IMR-90 (cell line): ENCODE measurements around the gene COL2A1. TPM values are rescaled to one million over a fixed set of nuclear protein-coding genes. Genes with fewer than 3 reads are reported as not detected.

Experiments used
- ATAC-seq: fragments of 200-7000 bp; cut with Tn5 transposase; 2 replicates; pipeline ENCODE4 v1.9.1; 2020; ENCODE audit warnings: low read depth, mild to moderate bottlenecking, moderate library complexity
- BruUV-seq: library from RNA; stranded (reverse); fragments of 400-500 nt; replicated peaks from 2 replicates; lab custom pipeline; 2021; lab: Mats Ljungman, UMichigan
- CTCF ChIA-PET: fragments of 300-600 bp; formaldehyde crosslinking; extraction: SDS; loops from one replicate; lab custom pipeline; 2021; ENCODE audit warnings: antibody characterized with exemption; lab: Yijun Ruan, JAX
- POLR2A ChIA-PET: fragments of 300-600 bp; sonication (Branson Sonifier 250); formaldehyde crosslinking; loops from one replicate; lab custom pipeline; 2022; ENCODE audit warnings: antibody characterized with exemption; ENCODE audit not compliant: unreplicated experiment; lab: Charles Lee
- DNase-seq: peaks from one replicate; pipeline ENCODE4 v3.0.0; 2013
- H2AFZ ChIP-seq: replicated peaks from 2 replicates; pipeline ENCODE3; 2013; ENCODE audit warnings: low read length, mild to moderate bottlenecking; ENCODE audit not compliant: poor library complexity
- H2AK5ac ChIP-seq: 2 replicates; pipeline ENCODE4 v1.6.1; 2013; ENCODE audit warnings: low read depth, low read length, inconsistent platforms
- H2AK9ac ChIP-seq: replicated peaks from 2 replicates; pipeline ENCODE3; 2013; ENCODE audit warnings: mild to moderate bottlenecking, low read depth, low read length, moderate library complexity; ENCODE audit not compliant: poor library complexity
- H2BK120ac ChIP-seq: 2 replicates; pipeline ENCODE4 v1.6.1; 2013; ENCODE audit warnings: low read depth, low read length, inconsistent platforms
- H2BK15ac ChIP-seq: 3 replicates; pipeline ENCODE4 v1.6.1; 2013; ENCODE audit warnings: low read depth, low read length, inconsistent platforms
- H2BK20ac ChIP-seq: 2 replicates; pipeline ENCODE4 v1.6.1; 2013; ENCODE audit warnings: low read depth, mild to moderate bottlenecking, inconsistent platforms, low read length, moderate library complexity
- H2BK5ac ChIP-seq: 2 replicates; pipeline ENCODE4 v1.6.1; 2013; ENCODE audit warnings: mild to moderate bottlenecking, low read depth, low read length, inconsistent platforms; ENCODE audit not compliant: poor library complexity, severe bottlenecking
- H3K14ac ChIP-seq: replicated peaks from 2 replicates; pipeline ENCODE4 v1.6.1; 2013; ENCODE audit warnings: low read depth, low read length, inconsistent platforms
- H3K18ac ChIP-seq: 2 replicates; pipeline ENCODE4 v1.6.1; 2013; ENCODE audit warnings: low read depth, low read length, control low read depth
- H3K23ac ChIP-seq: 2 replicates; pipeline ENCODE4 v1.6.1; 2013; ENCODE audit warnings: low read depth, low read length, inconsistent platforms
- H3K27ac ChIP-seq: 2 replicates; pipeline ENCODE4 v1.5.1; 2013; ENCODE audit warnings: mild to moderate bottlenecking, control low read depth, low read length; ENCODE audit not compliant: insufficient read depth
- H3K27me3 ChIP-seq: 2 replicates; pipeline ENCODE4 v1.6.1; 2013; ENCODE audit warnings: low read length; ENCODE audit not compliant: control insufficient read depth, insufficient read depth
- H3K36me3 ChIP-seq: 2 replicates; pipeline ENCODE4 v1.6.1; 2013; ENCODE audit warnings: low read length, mixed read lengths; ENCODE audit not compliant: control insufficient read depth, insufficient read depth
- H3K4ac ChIP-seq: 2 replicates; pipeline ENCODE4 v1.6.1; 2013; ENCODE audit warnings: low read depth, low read length, inconsistent platforms
- H3K4me1 ChIP-seq: 2 replicates; pipeline ENCODE4 v1.6.1; 2013; ENCODE audit warnings: low read length, mixed read lengths; ENCODE audit not compliant: control insufficient read depth, insufficient read depth
- H3K4me2 ChIP-seq: 2 replicates; pipeline ENCODE4 v1.6.1; 2013; ENCODE audit warnings: low read depth, mild to moderate bottlenecking, control low read depth, low read length, moderate library complexity
- H3K4me3 ChIP-seq: 2 replicates; pipeline ENCODE4 v1.5.1; 2013; ENCODE audit warnings: low read depth, mild to moderate bottlenecking, control low read depth, low read length, moderate library complexity; ENCODE audit not compliant: insufficient read depth
- H3K56ac ChIP-seq: 2 replicates; pipeline ENCODE4 v1.6.1; 2013; ENCODE audit warnings: low read length, inconsistent platforms; ENCODE audit not compliant: insufficient read depth; ENCODE audit errors: extremely low read depth
- H3K79me1 ChIP-seq, 2 experiments: 2 replicates each; pipeline ENCODE4 v1.6.1; 2013; ENCODE audit warnings: low read length in 2 of 2, inconsistent platforms in 1 of 2, low read depth in 1 of 2
- H3K9ac ChIP-seq: 2 replicates; pipeline ENCODE4 v1.6.1; 2013; ENCODE audit warnings: low read depth, low read length, control low read depth
- H3K9me1 ChIP-seq: 2 replicates; pipeline ENCODE4 v1.6.1; 2013; ENCODE audit warnings: low read length, inconsistent platforms; ENCODE audit not compliant: insufficient read depth
- H3K9me3 ChIP-seq: 2 replicates; pipeline ENCODE4 v1.6.1; 2013; ENCODE audit warnings: low read length; ENCODE audit not compliant: control insufficient read depth, insufficient read depth
- H4K20me1 ChIP-seq: 2 replicates; pipeline ENCODE4 v1.6.1; 2013; ENCODE audit warnings: low read length, inconsistent platforms; ENCODE audit not compliant: insufficient read depth
- H4K5ac ChIP-seq: 2 replicates; pipeline ENCODE4 v1.6.1; 2013; ENCODE audit warnings: mild to moderate bottlenecking, low read depth, low read length, control low read depth
- H4K8ac ChIP-seq, 2 experiments: 2 replicates each; pipeline ENCODE4 v1.6.1; 2013; ENCODE audit warnings: low read depth in 2 of 2, low read length in 2 of 2, control low read depth in 1 of 2, inconsistent platforms in 1 of 2
- H4K91ac ChIP-seq: 2 replicates; pipeline ENCODE4 v1.6.1; 2013; ENCODE audit warnings: low read depth, low read length, inconsistent platforms; ENCODE audit not compliant: insufficient read depth
- CHD1 ChIP-seq: IDR thresholded peaks from 2 replicates; pipeline ENCODE4 v1.6.1; 2012; ENCODE audit warnings: low read depth, low read length, improper control_type of control experiment
- CTCF ChIP-seq: conservative IDR thresholded peaks from 2 replicates; pipeline ENCODE4 v1.5.1; 2012; ENCODE audit warnings: mild to moderate bottlenecking, low read depth, low read length, improper control_type of control experiment
- MAFK ChIP-seq: IDR thresholded peaks from 2 replicates; pipeline ENCODE4 v1.6.1; 2012; ENCODE audit warnings: low read depth, low read length, improper control_type of control experiment
- MAZ ChIP-seq: IDR thresholded peaks from 2 replicates; pipeline ENCODE4 v1.6.1; 2012; ENCODE audit warnings: low read depth, mild to moderate bottlenecking, low read length, improper control_type of control experiment, moderate library complexity, borderline replicate concordance
- NFE2L2 ChIP-seq: fragments of 150-350 bp; IDR thresholded peaks from 2 replicates; pipeline ENCODE4 v1.6.1; 2016; ENCODE audit warnings: low read depth, mild to moderate bottlenecking, low read length
- POLR2A ChIP-seq: IDR thresholded peaks from 2 replicates; pipeline ENCODE4 v1.6.1; 2012; ENCODE audit warnings: mild to moderate bottlenecking, low read depth, low read length
- RCOR1 ChIP-seq: IDR thresholded peaks from 2 replicates; pipeline ENCODE4 v1.6.1; 2012; ENCODE audit warnings: mild to moderate bottlenecking, low read length, improper control_type of control experiment; ENCODE audit not compliant: insufficient replicate concordance
- RFX5 ChIP-seq: IDR thresholded peaks from 2 replicates; pipeline ENCODE4 v1.8.0; 2012; ENCODE audit warnings: low read depth, mild to moderate bottlenecking, low read length, moderate library complexity
- WGBS, 2 experiments: methylation state at CpG; one replicate each; pipeline versions ENCODE4 v1.1.5 to v1.1.7; 2013; ENCODE audit warnings: missing lambda C conversion rate in 2 of 2; ENCODE audit not compliant: insufficient read length in 1 of 2; ENCODE audit errors: extremely low coverage in 2 of 2; 5-methylcytosine and 5-hydroxymethylcytosine counted together
- dilution Hi-C: fragments of 300-500 bp; cut with HindIII; formaldehyde crosslinking; loops from one replicate; pipeline ENCODE4 v1.14.3; 2018; ENCODE audit warnings: low sequenced_read_pairs; ENCODE audit not compliant: unreplicated experiment
- in situ Hi-C: fragments of 300-500 bp; cut with MboI; formaldehyde crosslinking; loops from 3 replicates; pipeline ENCODE4 v1.14.3; 2019; ENCODE audit warnings: low sequenced_read_pairs, inconsistent platforms, mixed read lengths
- intact Hi-C: fragments of 100-400 bp; cut with micrococcal nuclease; formaldehyde crosslinking; loops from 2 replicates; pipeline ENCODE4 v1.10.0; 2022
- polyA plus RNA-seq, 3 experiments: library from polyadenylated mRNA; depleted of rRNA; stranded (reverse); fragments of >200 nt; gene quantifications; 2 replicates each; pipeline ENCODE4 v1.2.3, GENCODE V29; 2012; ENCODE audit warnings: low replicate concordance in 1 of 3
- total RNA-seq: library from RNA; depleted of rRNA; stranded (reverse); fragments of >200 nt; gene quantifications from 2 replicates; pipeline ENCODE4 v1.2.3, GENCODE V29; 2012

COL2A1 gene
- total and polyA plus RNA-seq, 2 of the 4 experiments (the other 2 are of a cell fraction), result 0.05 TPM; not detected in 1

- H3K9me1 ChIP-seq, result peaks cover 10% of the 10 kb centered on the region
- no peak overlapping the region for H3K4ac ChIP-seq
- WGBS, 2 experiments, result 69% methylated on average over 3 of the region's 5 CpGs; no CpG with 5 or more reads in 1 of the 2 experiments
- no peak overlapping the region for H2AK9ac ChIP-seq
- POLR2A ChIA-PET, result no interaction called here
- no peak overlapping the region for H2BK120ac ChIP-seq
- no peak overlapping the region for H2BK20ac ChIP-seq
- no peak overlapping the region for H3K23ac ChIP-seq
- BruUV-seq, result no TSS peak
- no peak overlapping the region for H3K9ac ChIP-seq
- H4K5ac ChIP-seq, result no peak overlapping the region
- no peaks in the 10 kb centered on the region for H4K20me1 ChIP-seq
- dilution Hi-C loops, result no loop called here
- H3K14ac ChIP-seq, result no peak overlapping the region
- no peak for ATAC-seq
- no peak overlapping the region for H2AK5ac ChIP-seq
- no peak overlapping the region for H3K4me2 ChIP-seq
- peaks cover 57% of the 10 kb centered on the region for H3K27me3 ChIP-seq
- in situ Hi-C loops, result no loop called here
- no peak overlapping the region for H3K27ac ChIP-seq
- H3K36me3 ChIP-seq, result no peaks in the 10 kb centered on the region
- H2AFZ ChIP-seq, result no peak overlapping the region
- H3K9me3 ChIP-seq, result no peaks in the 10 kb centered on the region; the same call in 1 of the 2 replicates
- no peak overlapping the region for H2BK15ac ChIP-seq
- DNase-seq, result no peak
- H3K18ac ChIP-seq, result no peak overlapping the region
- no peak overlapping the region for H3K56ac ChIP-seq
- H3K4me1 ChIP-seq, result peaks cover 4% of the 10 kb centered on the region
- H3K4me3 ChIP-seq, result no peak overlapping the region
- H4K8ac ChIP-seq, result no peak overlapping the region
- H3K79me1 ChIP-seq, result no peaks in the 10 kb centered on the region
- no peak overlapping the region for H2BK5ac ChIP-seq
- no peak overlapping the region for H4K91ac ChIP-seq
- intact Hi-C loops, result no loop called here
- CTCF ChIA-PET, result no interaction called here
- TF ChIP-seq RCOR1 (no peak), CTCF (no peak), CHD1 (no peak), MAFK (no peak), RFX5 (no peak), MAZ (no peak), POLR2A (no peak), NFE2L2 (no peak)
Observed at GRCh38 chr12:47930634-47931033, 73.6 kb downstream of the COL2A1 start.
